Anterior cingulate cortex (tissue), 58 donors: ENCODE results near the gene TSR3.

Experiments used
- DNase-seq, 58 donors: peaks; one replicate each; lab custom pipeline; 2025; lab: John Stamatoyannopoulos, UW

Gene TSR3

DNA sequence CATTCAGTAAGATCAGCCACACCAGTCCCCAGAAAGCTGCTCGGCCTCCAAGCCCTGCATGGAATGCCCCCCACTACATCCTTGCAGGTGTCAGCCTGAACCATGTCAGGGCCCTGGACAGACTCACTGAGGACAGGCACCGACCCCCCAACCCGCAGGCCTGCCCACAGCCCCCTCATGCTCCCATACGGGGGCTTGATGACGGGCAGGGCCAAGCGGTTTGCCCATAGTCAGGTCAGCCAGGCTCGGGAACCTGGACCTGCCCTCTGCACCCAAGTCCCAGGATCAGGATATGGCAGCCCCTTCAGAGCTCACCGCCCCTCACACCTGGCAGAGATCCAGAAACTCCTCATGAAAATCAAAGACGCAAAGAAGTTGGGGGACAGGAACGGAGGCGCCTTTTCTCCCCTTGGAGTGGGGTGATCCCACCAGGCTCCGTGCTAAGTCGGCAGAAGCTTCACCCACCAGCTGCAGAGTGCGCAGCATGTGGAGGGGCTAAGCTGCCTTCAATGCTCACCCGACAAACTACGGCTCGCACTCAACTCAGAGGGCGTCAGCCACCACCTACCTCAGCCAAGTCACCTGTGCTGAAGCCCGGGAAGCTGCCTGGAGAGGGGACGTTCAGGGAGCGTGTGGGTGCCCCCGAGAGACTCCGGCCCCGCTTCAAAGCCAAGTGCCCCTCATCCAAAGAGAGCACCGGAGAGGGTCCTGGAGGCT is 26.6 kb upstream of the TSR3 start:
- no peak for DNase-seq

DNA sequence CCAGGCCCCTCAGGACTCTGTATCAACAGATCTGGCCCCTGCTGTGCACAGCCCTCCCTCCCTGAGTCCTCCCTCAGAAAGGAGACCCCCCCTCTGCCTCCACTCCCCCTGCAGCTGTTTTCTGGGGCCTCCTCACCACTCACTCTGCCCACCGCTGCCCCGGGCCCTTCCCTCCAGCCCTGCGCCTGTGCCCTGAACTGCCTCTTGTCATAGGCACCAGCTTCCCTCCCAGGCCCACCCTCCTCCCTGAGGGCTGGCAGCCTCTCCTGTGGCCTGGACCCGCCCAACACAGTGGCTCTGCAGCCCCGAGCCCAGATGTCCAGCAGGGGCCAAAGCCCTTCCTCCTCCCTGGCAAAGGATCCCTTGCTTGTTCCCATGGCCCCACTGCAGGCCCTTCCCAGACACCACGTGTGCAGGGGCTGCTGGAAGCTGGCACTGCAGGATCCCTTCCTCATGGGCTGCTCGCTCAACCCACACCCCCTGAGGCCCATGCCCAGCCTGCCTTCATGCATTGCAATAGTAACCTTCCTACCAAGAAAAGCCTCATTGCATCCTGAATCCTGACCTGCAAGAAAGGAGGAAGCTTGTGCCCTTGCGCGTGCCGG is 25.8 kb upstream of the TSR3 start:
- DNase-seq = peak in 47 of 58 donors; percentile 4 to 87 (median 50)

DNA sequence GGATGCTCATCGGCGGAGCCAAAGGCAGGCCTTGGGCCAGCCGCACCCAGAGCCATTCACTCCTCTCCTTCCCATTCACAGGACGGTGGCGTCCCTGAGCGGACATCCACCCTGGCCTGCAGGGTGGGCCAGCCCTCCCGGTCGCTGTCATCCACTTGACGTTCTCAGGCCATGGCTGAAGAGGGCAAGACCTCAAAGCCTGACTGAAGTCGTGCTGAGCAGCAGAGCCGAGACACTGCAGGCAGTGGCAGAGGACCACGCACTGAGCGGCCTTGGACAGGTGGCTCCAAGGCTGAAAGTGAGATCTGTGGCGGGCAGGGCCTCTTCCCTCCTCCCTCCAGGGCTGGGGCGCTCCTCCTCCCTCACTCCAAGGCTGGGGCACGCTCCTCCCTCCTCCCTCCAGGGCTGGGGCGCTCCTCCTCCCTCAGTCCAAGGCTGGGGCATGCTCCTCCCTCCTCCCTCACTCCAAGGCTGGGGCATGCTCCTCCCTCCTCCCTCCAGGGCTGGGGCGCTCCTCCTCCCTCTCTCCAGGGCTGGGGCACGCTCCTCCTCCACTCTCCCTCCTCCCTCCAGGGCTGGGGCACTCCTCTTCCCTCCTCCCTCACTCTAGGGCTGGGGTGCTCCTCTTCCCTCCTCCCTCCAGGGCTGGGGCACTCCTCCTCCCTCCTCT is 24.2 kb upstream of the TSR3 start:
- peak in 1 of 58 donors; percentile 8 for DNase-seq

DNA sequence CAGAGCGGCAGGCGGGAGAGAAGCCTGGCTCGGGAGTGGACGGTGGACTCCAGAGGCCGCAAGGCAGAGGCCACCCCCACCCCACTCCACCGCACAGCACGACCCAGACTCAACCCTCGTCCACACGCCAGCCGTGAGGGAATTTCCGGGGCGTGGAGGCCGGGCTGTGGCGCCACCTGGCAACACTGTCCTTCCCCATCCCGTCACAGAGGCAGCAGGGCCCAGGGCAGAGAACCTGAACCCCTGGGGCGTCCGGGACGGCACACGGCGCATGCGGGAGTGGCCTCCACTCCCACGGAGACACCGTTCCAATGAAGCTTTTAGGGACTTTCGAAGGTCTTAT is 23.6 kb upstream of the TSR3 start:
- no peak for DNase-seq

DNA sequence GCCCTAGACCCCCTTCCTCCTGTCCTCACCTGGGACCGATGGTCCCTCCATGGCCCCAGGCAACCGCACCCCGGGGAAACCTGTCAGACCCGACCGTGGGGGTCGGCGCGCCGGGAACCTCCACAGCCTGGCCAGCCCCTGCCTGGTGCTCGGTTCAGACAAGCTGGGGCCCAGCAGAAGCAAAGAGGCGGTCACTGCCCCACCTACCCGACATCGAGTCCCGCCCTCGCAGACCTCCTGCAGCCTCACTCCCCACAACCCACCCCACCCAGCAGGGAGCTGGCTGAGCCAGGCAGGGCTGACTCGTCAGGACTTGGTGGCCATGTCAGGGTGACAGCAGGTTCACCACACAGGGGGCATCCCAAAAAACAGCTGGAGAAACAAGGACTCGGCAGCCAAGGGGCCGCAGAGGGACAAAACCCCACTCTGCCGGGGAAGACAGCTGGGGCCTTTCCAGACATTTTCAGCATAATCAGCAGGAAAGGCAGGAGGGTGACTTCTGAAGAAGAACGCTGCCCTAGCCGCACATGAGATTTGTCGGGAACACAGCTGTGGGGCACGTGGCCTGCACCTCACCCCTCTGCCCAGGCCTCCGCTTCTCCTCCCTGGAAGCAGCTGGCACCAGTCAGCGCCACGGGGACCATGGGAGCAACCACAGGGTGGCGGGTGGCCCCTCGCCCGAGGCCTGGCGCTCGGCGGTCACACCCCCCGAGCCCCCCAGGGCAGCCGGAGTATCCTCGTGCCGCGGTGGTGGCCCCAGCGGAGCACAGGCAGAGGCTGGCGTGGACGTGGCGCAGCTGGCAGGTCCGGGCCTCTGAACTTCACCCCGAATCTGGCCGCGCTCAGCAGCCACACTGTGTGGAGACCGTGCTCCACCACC is 23.0 kb upstream of the TSR3 start:
- DNase-seq = no peak

DNA sequence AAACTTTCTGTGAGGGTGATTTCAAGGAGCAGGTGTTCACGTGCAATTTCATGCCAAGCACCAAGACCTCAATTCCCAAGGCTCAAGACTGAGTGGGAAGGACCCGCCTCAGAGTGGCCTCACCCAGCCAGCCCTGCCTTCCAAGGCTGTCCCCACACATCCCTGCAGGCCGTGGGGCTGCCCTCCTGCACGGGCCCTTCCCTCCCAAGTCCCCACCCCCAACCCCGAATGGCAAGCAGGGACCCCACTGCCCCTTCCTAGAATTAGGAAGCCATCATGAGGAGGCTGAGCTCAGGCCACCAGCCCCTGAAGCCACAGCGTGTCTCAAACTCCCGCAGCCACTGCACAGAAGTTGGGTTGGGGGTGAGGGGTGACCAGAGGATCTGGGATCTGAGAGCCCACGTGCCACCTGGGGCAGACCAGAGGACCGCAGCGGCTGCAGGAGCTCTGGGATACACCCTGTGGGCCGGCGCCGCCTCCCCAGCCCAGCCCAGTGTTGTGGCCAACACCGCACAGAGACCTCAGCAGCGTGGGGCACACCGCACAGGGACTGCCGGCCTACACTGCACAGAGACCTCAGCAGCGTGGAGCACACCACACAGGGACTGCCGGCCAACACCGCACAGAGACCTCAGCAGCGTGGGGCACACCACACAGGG is 20.7 kb upstream of the TSR3 start:
- DNase-seq = no peak

DNA sequence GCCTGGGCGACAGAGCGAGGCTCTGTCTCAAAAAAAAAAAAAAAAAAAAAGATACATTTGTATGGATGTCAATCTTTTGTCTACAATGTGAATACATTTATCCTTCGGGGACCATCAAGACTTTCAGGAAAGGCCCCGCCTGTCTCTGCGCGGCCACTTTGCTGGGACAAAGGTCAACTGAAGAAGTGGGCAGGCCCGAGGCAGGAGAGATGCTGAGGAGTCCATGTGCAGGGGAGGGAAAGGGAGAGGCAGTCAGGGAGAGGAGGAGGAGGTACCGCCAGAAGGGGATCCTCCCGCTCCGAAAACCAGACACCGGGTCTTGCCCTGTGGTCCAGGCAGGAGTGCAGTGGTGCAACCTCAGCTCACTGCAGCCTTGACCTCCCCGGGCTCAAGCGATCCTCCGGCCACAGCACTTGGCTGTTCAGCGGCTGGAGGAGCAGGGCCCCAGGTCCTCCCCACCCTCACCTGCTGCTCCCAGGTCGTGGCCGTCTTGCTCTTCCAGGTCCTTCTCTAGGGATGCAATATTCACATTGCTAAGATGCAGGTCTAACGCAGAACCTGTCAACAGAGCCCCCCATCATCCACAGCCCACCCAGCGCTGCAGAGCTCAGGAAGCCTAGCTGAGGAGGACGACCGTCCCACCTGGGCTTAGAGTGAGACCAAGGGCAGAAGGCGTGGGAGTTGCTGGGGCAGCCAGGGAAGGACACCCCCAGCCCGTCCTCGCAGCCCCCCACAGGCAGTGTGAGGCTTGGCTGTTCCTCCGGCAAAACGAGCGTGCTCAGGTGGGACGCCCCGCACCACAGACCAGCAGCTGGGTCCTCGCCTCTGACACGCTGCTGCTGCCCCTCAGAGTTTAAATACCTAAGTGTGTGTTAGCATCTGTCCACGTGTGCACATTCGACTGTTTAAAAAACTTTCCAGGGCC is 19.6 kb upstream of the TSR3 start:
- DNase-seq = no peak

DNA sequence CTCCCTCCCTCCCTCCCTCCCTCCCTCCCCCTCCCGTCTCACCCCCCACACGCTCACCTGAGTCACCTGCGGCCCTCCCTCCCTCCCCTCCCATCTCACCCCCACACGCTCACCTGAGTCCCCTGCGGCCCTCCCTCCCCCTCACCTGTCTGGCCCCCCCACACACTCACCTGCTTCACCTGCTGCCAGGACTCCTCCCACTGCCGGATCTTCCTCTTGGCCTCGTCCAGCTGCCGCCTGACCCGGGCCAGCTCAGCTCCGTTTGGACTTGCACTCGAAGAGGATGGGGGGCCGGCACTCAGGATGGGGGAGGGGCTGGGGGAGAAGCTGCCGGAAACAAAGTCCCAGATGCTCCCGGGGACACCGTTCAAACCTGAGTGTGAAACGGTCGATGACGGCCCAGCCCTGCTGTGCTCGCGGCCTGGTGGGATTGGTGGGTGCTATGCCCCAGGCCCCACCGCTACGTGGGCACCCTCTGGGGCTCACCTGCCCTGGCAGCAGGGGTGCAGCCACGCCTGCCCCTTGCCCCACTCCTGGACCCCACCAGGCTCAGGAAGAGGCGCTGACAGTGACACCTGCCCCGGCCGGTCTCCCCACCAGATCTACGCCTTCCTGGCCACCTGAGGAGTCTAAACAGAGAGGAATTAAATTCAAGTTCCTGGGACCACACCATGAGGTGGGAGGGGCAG is 16.0 kb upstream of the TSR3 start:
- DNase-seq = no peak

DNA sequence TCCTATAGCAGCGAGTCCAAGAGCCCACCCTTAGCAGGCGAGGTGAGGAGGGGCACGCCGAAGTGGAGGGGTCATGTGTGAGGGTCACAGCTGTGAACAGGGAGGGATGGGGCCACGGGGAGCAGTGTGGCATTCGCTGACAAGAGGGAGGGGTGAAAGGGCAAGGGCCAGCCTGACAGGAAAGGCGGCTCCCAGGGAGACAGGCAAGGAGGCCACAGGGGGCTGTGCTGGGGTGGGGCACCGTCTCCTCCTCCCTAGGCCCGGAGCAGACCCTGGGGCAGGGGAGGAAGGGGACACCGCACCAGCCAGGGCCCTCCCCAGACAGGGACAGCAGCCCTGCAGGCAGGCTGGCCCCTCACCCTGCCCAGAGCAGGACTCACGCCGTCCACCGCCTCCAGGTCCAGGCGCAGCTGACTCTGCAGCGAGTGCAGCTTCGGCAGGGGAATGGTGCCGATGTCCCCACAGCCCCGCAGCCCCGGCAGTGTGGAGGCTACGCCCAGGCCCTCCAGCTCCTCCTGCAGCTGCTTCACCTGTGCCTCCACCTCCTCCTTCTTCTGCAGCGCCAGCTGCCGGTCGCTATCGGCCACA is 15.1 kb upstream of the TSR3 start:
- DNase-seq = no peak

DNA sequence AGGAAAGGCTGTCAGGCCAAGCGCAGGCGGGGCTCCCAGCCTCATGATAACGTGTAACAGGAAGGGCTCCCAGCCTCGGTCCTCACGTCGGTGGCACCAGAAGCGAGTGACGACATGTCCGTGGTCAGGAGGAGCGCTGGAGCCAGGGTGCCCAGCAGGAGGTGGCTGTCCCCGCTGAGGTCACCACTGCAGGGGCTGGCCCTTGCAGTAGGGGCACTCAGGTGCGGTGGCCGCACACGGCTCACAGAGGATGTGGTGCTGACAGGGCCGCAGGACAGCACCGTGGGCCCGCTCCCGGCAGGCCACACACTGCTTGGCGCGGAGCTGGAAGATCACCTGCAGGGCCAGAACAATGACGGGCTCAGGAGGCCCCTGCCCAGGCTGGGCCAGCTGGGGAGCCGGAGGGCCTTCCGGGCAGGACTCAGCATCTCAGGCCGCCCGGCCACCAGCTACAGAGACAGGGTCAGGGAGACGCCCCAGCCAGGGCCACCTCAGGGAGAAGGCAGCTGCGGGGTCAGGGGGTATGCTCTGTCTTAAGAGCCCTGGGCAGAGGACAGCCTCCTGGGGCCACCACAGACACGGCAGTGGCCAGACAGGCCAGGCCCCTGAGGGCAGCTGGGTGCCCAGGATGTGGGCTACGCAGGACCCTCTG is 14.5 kb upstream of the TSR3 start:
- no peak for DNase-seq

DNA sequence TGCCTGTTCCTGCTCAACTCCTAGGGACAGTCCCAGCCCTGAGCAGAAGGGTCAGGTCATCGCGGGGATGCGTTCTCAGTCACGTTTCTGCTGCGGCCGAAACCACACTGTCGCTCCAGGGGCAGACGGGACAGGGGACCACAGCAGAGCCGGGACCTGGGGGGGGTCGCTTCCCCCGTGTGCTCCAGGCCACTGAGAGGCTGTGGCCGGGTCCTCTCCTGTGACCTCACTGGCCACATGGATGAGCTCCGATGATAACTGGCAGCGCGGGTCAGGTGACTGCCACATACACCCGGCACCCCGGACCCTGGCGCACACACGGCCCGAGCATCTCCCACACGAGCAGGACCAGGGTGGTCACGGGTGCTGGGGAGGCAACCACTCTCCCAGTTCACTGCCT is 12.8 kb upstream of the TSR3 start:
- DNase-seq = no peak

DNA sequence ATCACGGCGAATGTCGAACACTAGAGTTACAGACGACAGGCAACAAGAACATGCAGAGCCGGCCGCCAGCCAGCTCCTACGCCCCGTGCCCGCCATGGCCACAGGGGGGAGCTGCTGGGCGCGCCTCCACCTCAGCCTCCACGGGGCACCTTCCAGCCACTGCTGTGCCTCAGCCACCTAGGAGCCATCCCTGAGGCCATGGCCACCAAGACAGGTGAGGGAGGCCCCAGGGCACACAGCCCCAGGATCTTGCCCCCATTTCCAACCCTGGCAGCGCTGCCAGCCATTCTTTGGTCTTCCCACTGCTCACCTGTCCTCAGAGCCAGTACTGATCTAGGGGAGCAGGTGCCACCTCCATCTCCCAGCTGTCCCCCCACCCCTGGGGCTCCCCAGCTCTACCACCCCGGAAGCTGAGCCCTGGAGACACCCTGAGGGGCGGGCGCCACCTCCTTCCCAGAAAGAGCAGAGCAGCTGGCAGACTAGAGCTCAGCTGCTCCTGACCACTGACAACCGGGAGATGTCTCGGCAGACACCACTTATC is 11.9 kb upstream of the TSR3 start:
- peak in 12 of 58 donors; percentile 2 to 54 (median 25) for DNase-seq

DNA sequence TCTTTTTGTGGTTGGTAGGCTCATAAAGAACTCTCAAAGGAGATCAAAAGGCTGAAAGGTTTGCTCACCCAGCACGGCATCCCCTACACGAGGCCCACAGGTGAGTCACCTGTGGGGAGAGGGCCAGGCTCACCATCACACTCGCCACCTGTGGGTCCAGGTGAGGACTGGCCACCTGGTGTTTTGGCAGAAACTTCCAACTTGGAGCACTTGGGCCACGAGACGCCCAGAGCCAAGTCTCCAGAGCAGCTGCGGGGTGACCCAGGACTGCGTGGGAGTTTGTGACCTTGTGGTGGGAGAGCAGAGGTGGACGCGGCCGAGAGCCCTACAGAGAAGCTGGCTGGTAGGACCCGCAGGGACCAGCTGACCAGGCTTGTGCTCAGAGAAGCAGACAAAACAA is 11.1 kb upstream of the TSR3 start:
- DNase-seq = no peak

DNA sequence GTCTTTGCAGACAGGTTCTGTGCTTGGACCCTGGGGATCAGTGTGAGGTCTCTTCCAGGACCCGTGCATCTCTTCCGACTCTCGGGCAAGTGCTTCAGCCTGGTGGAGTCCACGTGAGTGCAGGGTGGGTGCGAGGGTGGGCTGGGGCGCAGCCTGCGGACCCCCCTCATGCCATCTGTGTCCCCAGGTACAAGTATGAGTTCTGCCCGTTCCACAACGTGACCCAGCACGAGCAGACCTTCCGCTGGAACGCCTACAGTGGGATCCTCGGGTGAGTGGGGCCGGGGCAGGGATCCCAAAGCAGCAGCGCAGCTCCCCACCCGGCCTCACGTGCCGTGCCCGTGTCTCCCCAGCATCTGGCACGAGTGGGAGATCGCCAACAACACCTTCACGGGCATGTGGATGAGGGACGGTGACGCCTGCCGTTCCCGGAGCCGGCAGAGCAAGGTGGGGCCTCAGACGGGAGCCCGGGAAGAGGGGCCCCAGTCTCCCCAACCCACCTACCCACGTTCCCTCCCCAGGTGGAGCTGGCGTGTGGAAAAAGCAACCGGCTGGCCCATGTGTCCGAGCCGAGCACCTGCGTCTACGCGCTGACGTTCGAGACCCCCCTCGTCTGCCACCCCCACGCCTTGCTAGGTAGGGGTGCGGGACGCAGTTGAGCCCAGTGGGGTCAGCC is 10.1 kb upstream of the TSR3 start:
- DNase-seq = no peak

DNA sequence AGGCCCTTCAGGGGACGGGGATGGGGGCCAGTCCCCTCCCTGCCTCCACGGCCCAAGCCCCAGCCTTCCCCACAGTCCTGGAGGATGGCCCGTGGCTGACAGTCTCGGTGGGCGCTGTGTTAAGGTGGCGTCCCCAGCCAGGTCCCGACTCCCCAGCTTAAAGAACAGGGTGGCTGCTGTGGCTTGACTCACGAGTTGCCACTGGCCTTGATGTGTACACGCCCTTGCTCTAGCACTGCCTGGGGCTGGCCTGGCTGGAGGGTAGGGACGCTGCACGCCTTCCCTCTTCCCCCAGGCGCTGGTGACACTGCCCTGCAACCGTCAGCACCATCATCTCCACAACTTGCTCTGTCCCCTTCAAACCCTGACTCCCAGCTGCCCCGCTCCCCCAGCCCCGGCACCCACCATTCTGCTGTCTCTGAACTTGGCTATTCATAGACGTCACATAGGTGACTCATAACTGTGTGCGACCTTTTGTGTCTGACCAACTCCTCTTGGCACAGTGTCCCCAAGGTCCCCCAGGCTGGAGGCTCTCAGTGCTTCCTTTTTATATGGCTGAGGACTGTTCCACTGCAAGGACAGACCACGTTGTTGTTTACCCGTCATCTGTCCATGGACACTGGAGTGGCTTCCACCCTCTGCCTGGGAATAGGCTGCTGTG is 6.4 kb upstream of the TSR3 start:
- no peak for DNase-seq
